ENCODE results near the gene CFAP299.

The CFAP299 gene

GRCh38 chr4:80370635-80371034, 35.1 kb downstream of the CFAP299 start:
- ChIA-PET POLR2A (no interaction called here), CTCF (no interaction called here)
- 100% methylated on average over 2 of the region's 3 CpGs for WGBS (ENCODE audit: insufficient coverage)
- no peaks in the 10 kb centered on the region for H3K36me3 ChIP-seq (ENCODE audit: control insufficient read depth in 4 of 4, insufficient read depth in 4 of 4, low read length in 3 of 4)
- no peak overlapping the region for H3K4me3 ChIP-seq (ENCODE audit: control insufficient read depth in 1 of 7, extremely low read depth in 1 of 7, insufficient read depth in 4 of 7, low read depth in 2 of 7, low read length in 6 of 7)
- DNase-seq: no peak
- H3K27ac ChIP-seq (ENCODE audit: insufficient read depth in 1 of 2, low read depth in 1 of 2, low read length in 2 of 2, poor library complexity in 1 of 2, severe bottlenecking in 2 of 2): no peak overlapping the region
- H3K27me3 ChIP-seq (replicated peaks in 2 of 5; ENCODE audit: control insufficient read depth in 4 of 5, insufficient read depth in 5 of 5, low read length in 4 of 5): peaks cover 0 to 7% (median 0%) of the 10 kb centered on the region in 5 experiments
- no peaks in the 10 kb centered on the region for H3K4me1 ChIP-seq (ENCODE audit: control extremely low read depth in 1 of 4, control insufficient read depth in 4 of 4, insufficient read depth in 4 of 4, low read length in 3 of 4)
- peaks cover 0 to 16% (median 5%) of the 10 kb centered on the region in 5 experiments for H3K9me3 ChIP-seq (ENCODE audit: control extremely low read depth in 1 of 5, control insufficient read depth in 4 of 5, insufficient read depth in 2 of 5, low read depth in 1 of 5, low read length in 4 of 5)

GRCh38 chr4:80371046-80371445, 35.5 kb downstream of the CFAP299 start:
- POLR2A ChIA-PET: no interaction called here
- 91% methylated on average over 2 of the region's 2 CpGs for WGBS (ENCODE audit: insufficient coverage)

GRCh38 chr4:80374180-80374579, 38.6 kb downstream of the CFAP299 start:
- no peak overlapping the region for H3K27ac ChIP-seq (ENCODE audit: insufficient read depth in 1 of 2, low read depth in 1 of 2, low read length in 2 of 2, poor library complexity in 1 of 2, severe bottlenecking in 2 of 2)
- no peaks in the 10 kb centered on the region for H3K27me3 ChIP-seq (replicated peaks in 2 of 5; ENCODE audit: control insufficient read depth in 4 of 5, insufficient read depth in 5 of 5, low read length in 4 of 5)
- ChIA-PET POLR2A (no interaction called here), CTCF (interaction anchor here (1.3 kb wide), 1 partner anchor 8 kb away, joined by 4 read pairs; no protein-coding TSS in a partner anchor)
- peaks cover 0 to 16% (median 5%) of the 10 kb centered on the region in 5 experiments for H3K9me3 ChIP-seq (ENCODE audit: control extremely low read depth in 1 of 5, control insufficient read depth in 4 of 5, insufficient read depth in 2 of 5, low read depth in 1 of 5, low read length in 4 of 5)
- DNase-seq: no peak
- no peak overlapping the region for H3K4me3 ChIP-seq (ENCODE audit: control insufficient read depth in 1 of 7, extremely low read depth in 1 of 7, insufficient read depth in 4 of 7, low read depth in 2 of 7, low read length in 6 of 7)
- H3K36me3 ChIP-seq (ENCODE audit: control insufficient read depth in 4 of 4, insufficient read depth in 4 of 4, low read length in 3 of 4): no peaks in the 10 kb centered on the region
- H3K4me1 ChIP-seq (ENCODE audit: control extremely low read depth in 1 of 4, control insufficient read depth in 4 of 4, insufficient read depth in 4 of 4, low read length in 3 of 4): no peaks in the 10 kb centered on the region

More at GRCh38 chr4:80371046-80371445, 35.5 kb downstream of the CFAP299 start:
- no peak overlapping the region for H3K4me3 ChIP-seq (ENCODE audit: control insufficient read depth in 1 of 7, extremely low read depth in 1 of 7, insufficient read depth in 4 of 7, low read depth in 2 of 7, low read length in 6 of 7)
- H3K4me1 ChIP-seq (ENCODE audit: control extremely low read depth in 1 of 4, control insufficient read depth in 4 of 4, insufficient read depth in 4 of 4, low read length in 3 of 4): no peaks in the 10 kb centered on the region
- H3K27me3 ChIP-seq (replicated peaks in 2 of 5; ENCODE audit: control insufficient read depth in 4 of 5, insufficient read depth in 5 of 5, low read length in 4 of 5): peaks cover 0 to 7% (median 0%) of the 10 kb centered on the region in 5 experiments
- no peaks in the 10 kb centered on the region for H3K36me3 ChIP-seq (ENCODE audit: control insufficient read depth in 4 of 4, insufficient read depth in 4 of 4, low read length in 3 of 4)
- H3K27ac ChIP-seq (ENCODE audit: insufficient read depth in 1 of 2, low read depth in 1 of 2, low read length in 2 of 2, poor library complexity in 1 of 2, severe bottlenecking in 2 of 2): no peak overlapping the region
- DNase-seq: no peak
- H3K9me3 ChIP-seq (ENCODE audit: control extremely low read depth in 1 of 5, control insufficient read depth in 4 of 5, insufficient read depth in 2 of 5, low read depth in 1 of 5, low read length in 4 of 5): peaks cover 0 to 16% (median 5%) of the 10 kb centered on the region in 5 experiments
- CTCF ChIA-PET: no interaction called here

- WGBS (ENCODE audit: insufficient coverage): 94% methylated on average over 2 of the region's 3 CpGs
- CTCF ChIA-PET: no interaction called here
- POLR2A ChIA-PET: no interaction called here
Measured at GRCh38 chr4:80382090-80382832, 46.7 kb downstream of the CFAP299 start.

DNA sequence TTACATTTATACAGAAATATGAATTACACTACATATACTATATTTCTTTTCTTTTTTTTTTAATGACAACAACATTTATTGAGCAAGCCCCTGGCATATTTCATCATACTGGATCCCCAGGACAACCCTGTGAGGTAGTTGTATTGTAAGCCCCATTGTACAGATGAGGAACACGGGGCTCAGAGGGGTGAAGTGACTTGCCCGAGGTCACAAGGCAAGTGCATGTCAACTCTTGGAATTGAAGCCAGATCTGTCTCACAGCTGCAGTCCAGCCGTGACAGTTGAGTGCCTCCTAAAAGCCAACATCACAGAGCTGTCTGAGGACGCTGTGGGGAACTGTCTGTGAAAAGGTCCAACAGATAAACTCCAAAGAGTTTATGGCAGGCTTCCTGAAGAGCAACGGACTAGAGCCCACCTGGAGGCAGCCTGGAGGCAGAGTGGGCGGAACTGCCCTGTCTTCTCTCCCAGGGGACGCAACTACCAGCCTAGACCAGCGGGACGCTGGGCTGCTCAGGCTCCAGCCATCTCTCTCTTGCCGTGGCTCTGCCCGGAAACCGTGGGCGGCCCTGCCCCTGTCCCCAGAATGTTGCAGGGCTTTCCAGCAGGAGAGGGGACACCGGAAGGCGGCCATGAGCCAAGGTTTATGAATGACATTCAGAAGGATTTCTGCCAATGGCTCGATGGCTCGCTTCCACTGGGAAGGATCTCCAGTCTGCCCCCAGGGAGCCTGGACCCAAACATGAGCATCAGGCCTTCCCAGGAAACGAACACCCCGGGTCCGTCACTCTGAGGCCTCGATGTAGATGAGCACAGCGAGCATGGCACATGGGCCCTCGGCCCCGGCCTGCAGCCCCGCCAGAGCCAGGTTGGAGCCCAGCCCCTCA, 50.1 kb downstream of the CFAP299 start:
- H3K27ac ChIP-seq (ENCODE audit: insufficient read depth in 1 of 2, low read depth in 1 of 2, low read length in 2 of 2, poor library complexity in 1 of 2, severe bottlenecking in 2 of 2): no peak overlapping the region
- H3K36me3 ChIP-seq (ENCODE audit: control insufficient read depth in 4 of 4, insufficient read depth in 4 of 4, low read length in 3 of 4): no peaks in the 10 kb centered on the region
- ChIA-PET POLR2A (no interaction called here), CTCF (no interaction called here)
- peaks cover 0 to 2% (median 0%) of the 10 kb centered on the region in 5 experiments for H3K27me3 ChIP-seq (replicated peaks in 2 of 5; ENCODE audit: control insufficient read depth in 4 of 5, insufficient read depth in 5 of 5, low read length in 4 of 5)
- 97% methylated on average over 25 of the region's 25 CpGs for WGBS (ENCODE audit: insufficient coverage)
- H3K9me3 ChIP-seq (ENCODE audit: control extremely low read depth in 1 of 5, control insufficient read depth in 4 of 5, insufficient read depth in 2 of 5, low read depth in 1 of 5, low read length in 4 of 5): peaks cover 0 to 5% (median 0%) of the 10 kb centered on the region in 5 experiments
- no peak overlapping the region for H3K4me3 ChIP-seq (ENCODE audit: control insufficient read depth in 1 of 7, extremely low read depth in 1 of 7, insufficient read depth in 4 of 7, low read depth in 2 of 7, low read length in 6 of 7)
- DNase-seq: no peak
- H3K4me1 ChIP-seq (ENCODE audit: control extremely low read depth in 1 of 4, control insufficient read depth in 4 of 4, insufficient read depth in 4 of 4, low read length in 3 of 4): no peaks in the 10 kb centered on the region

More at GRCh38 chr4:80382090-80382832, 46.7 kb downstream of the CFAP299 start:
- Histone ChIP-seq H3K36me3 (ENCODE audit: control insufficient read depth in 4 of 4, insufficient read depth in 4 of 4, low read length in 3 of 4) (no peaks in the 10 kb centered on the region), H3K4me3 (ENCODE audit: control insufficient read depth in 1 of 7, extremely low read depth in 1 of 7, insufficient read depth in 4 of 7, low read depth in 2 of 7, low read length in 6 of 7) (no peak overlapping the region), H3K4me1 (ENCODE audit: control extremely low read depth in 1 of 4, control insufficient read depth in 4 of 4, insufficient read depth in 4 of 4, low read length in 3 of 4) (no peaks in the 10 kb centered on the region), H3K27me3 (replicated peaks in 2 of 5; ENCODE audit: control insufficient read depth in 4 of 5, insufficient read depth in 5 of 5, low read length in 4 of 5) (peaks cover 0 to 2% (median 0%) of the 10 kb centered on the region in 5 experiments), H3K27ac (ENCODE audit: insufficient read depth in 1 of 2, low read depth in 1 of 2, low read length in 2 of 2, poor library complexity in 1 of 2, severe bottlenecking in 2 of 2) (no peak overlapping the region), H3K9me3 (ENCODE audit: control extremely low read depth in 1 of 5, control insufficient read depth in 4 of 5, insufficient read depth in 2 of 5, low read depth in 1 of 5, low read length in 4 of 5) (peaks cover 0 to 2% (median 0%) of the 10 kb centered on the region in 5 experiments)
- no peak for DNase-seq

GRCh38 chr4:80386281-80386886, 50.9 kb downstream of the CFAP299 start:
- Histone ChIP-seq H3K36me3 (ENCODE audit: control insufficient read depth in 4 of 4, insufficient read depth in 4 of 4, low read length in 3 of 4) (no peaks in the 10 kb centered on the region), H3K27me3 (replicated peaks in 2 of 5; ENCODE audit: control insufficient read depth in 4 of 5, insufficient read depth in 5 of 5, low read length in 4 of 5) (peaks cover 0 to 2% (median 0%) of the 10 kb centered on the region in 5 experiments), H3K4me1 (ENCODE audit: control extremely low read depth in 1 of 4, control insufficient read depth in 4 of 4, insufficient read depth in 4 of 4, low read length in 3 of 4) (no peaks in the 10 kb centered on the region), H3K27ac (ENCODE audit: insufficient read depth in 1 of 2, low read depth in 1 of 2, low read length in 2 of 2, poor library complexity in 1 of 2, severe bottlenecking in 2 of 2) (no peak overlapping the region), H3K9me3 (ENCODE audit: control extremely low read depth in 1 of 5, control insufficient read depth in 4 of 5, insufficient read depth in 2 of 5, low read depth in 1 of 5, low read length in 4 of 5) (peaks cover 0 to 5% (median 0%) of the 10 kb centered on the region in 5 experiments), H3K4me3 (ENCODE audit: control insufficient read depth in 1 of 7, extremely low read depth in 1 of 7, insufficient read depth in 4 of 7, low read depth in 2 of 7, low read length in 6 of 7) (no peak overlapping the region)
- ChIA-PET POLR2A (no interaction called here), CTCF (no interaction called here)
- WGBS (ENCODE audit: insufficient coverage): 98% methylated on average over 40 of the region's 42 CpGs
- no peak for DNase-seq
